H54 (cell line): ENCODE measurements around the gene TNNT3.
"Not testable (repeated sequence)": the region's sequence is repeated elsewhere in the genome, so short reads cannot be mapped to it uniquely, and the experiment has no call there.

Experiments used
- DNase-seq: peaks from one replicate; pipeline ENCODE4 v3.0.0; 2011; ENCODE audit warnings: low spot score, mixed read lengths; ENCODE audit not compliant: insufficient read length
- FAIRE-seq: peaks from 3 replicates; lab custom pipeline; 2011; peaks lifted over from hg19 to GRCh38; lab: Jason Lieb, UNC
- POLR2A ChIP-seq: IDR thresholded peaks from 2 replicates; pipeline ENCODE4 v1.6.1; 2011; ENCODE audit warnings: low read depth, mild to moderate bottlenecking, low read length

Gene TNNT3

DNA sequence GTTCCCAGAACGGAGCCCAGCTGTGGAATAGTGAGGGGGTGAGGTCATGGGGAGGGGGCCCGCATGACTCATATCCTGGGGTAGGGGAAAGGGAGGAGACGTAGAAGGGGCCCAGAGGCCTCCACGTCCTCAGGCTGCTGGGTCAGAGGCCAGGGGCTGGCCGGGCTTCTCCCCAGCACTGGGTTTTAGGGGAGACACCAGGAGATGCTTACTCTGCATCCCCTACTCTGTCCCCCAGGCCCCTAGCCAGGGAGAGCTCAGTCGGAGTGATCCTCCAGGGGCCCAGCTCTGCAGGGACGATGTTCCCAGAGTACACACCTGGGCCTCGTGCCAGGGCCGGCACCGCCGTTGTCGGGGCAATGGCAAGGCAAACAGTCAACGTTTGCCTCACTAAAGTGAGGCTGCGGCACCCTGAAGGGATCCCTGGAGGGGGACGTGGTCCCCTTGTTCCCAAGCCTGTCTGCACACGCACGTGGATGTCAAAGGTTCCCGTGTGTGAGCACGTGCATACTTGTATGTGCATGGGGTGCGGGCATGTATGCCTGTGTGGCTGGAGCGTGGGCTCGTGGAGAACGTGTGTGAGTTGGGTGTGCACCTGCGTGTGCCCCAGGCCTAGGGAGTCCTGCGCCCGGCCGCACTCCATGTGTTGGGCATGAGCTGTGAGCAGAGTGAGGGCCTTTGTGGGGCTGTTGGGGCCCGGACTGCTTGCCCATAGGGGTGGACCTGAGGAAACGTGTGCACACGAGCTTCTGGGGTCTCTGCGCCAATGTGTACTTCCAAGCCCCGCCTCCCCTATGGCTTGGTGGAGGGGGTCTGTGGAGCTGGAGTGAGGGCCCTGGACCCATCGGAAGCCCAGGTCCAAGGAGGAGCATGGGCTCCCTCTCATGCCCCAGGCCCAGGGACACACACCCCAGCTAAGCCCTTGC, 42.0 kb upstream of the TNNT3 start:
- FAIRE-seq (no peak), DNase-seq (no peak)
- TF ChIP-seq POLR2A = no peak

- no peak for TF ChIP-seq POLR2A
- FAIRE-seq (no peak), DNase-seq (no peak)
These were observed 41.1 kb upstream of the TNNT3 start for GRCh38 chr11:1878137-1879031.

DNA sequence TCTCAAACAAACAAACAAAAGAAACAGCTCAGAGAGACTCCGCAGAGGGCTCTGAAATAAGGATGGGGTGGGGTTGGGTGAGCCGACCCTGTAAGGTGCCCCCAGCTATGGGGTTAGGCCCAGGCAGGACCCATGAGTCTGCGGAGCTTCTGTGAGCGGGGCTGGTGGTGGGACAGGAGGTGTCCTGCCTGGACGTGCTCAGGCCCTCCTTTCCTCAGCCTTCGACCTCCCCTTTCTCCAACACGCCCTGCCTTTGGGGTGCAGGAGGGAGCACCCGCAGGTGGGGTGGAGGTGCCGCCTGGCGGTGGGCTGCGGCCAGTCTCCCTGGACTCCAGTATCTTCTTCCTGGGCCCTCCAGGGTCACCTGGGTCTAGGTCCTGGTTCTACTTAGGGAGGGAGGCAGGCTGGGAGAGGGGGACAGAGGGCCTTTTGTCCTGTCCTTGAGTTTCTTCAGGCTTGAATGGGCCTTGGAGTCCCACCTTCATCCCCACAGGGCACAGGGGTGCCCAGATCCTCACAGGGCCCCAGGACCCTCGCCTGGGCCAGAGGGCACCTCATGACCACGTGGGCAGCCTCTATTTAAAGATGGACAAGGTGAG, 40.1 kb upstream of the TNNT3 start:
- FAIRE-seq (no peak), DNase-seq (no peak)
- TF ChIP-seq POLR2A = no peak

- no peak for TF ChIP-seq POLR2A
- FAIRE-seq (no peak), DNase-seq (no peak)
These were observed 39.4 kb upstream of the TNNT3 start for GRCh38 chr11:1879941-1880720.

DNA sequence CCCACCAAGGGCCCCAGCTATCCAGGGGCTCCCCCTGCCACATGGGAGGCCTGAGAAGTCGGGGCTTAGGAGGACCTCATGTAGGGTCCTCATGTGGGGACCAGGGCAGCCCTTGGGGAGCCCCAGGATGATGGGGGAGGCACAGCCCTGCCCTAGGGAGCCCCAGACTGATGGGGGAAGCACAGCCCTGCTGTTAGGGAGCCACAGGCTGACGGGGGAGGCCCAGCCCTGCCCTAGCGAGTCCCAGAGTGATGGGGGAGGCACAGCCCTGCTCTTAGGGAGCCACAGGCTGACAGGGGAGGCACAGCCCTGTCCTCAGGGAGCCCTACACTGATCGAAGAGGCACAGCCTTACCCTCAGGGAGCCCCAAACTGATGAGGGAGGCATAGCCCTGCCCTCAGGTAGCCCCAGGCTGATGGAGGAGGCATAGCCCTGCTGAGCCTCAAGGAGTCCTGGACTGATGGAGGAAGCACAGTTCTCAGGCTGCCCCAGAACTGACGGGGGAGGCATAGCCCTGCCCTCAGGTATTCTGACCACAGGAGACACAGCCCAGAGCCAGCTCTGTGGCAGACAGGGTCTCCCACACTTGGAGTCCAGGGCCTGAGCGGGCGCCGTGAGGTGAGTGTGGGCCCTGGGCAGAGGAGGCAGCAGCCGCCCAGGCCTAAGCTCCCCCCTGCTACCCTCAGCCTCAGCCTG, 38.6 kb upstream of the TNNT3 start:
- TF ChIP-seq POLR2A = no peak
- DNase-seq (no peak), FAIRE-seq (no peak)

GRCh38 chr11:1881442-1882264, 37.9 kb upstream of the TNNT3 start:
- no peak for TF ChIP-seq POLR2A
- FAIRE-seq = no peak
- DNase-seq = no peak

- TF ChIP-seq POLR2A = no peak
- FAIRE-seq = no peak
- DNase-seq = peak; percentile 95
These were observed 37.0 kb upstream of the TNNT3 start for GRCh38 chr11:1882265-1883238.

DNA sequence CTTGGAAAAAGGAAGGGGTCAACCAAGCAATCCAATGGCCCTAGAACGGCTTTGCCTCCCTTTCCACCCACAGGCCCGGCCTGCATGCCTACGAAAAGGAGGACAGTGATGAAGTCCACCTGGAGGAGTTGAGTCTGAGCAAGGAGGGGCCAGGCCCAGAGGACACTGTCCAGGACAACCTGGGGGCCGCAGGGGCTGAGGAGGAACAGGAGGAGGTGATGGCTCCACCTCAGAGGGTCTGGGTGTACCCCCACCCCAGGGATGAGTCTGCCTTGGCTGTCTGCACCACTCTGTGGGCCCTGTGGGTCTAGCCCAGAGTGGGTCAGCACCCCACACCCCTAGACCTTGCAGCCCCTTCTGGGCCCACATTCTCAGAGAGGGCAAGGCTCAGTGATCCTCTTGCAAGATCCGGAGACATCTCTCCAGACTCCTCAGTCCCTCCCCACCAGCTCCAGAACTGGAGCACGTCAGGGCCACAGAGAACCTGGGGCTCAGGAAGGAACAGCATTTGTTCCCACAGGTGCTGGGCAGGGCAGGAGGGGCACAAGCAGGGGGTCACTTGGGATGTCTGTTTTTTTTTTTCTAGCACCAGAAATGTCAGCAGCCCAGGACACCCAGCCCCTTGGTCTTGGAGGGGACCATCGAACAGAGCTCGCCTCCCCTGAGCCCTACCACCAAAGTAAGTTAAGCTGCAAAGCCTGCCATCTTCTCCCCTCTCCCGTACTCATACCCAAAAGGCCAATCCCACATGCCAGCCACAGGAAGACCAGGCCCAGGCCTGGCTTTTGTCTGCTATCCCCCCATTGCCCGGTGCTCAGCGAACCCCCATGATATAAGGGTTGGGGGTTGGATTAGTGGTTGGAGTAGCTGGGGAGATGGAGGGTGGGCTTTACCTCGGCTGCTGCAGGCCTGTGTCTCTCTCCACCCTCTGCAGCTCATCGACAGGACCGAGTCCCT, 35.9 kb upstream of the TNNT3 start:
- no peak for FAIRE-seq
- no peak for TF ChIP-seq POLR2A
- no peak for DNase-seq

DNA sequence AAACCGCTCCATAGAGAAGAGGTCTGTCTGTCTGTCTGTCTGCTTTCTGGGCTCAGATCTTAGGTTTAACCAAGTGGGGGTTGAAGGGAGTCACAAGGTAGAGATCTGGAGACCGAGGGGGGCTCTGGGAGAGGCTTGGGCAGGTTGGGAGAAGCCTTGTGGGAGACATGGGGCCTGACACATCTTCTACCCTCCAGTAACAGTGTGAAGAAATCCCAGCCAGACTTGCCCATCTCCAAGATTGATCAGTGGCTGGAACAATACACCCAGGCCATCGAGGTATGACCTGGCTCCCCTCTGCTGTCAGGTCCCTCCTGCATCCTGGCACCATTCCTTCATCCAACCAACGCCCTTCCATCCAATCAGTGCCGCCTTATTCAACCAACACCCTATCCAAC, 35.2 kb upstream of the TNNT3 start:
- TF ChIP-seq POLR2A = no peak
- no peak for FAIRE-seq
- DNase-seq = no peak

- DNase-seq, FAIRE-seq: not testable (repeated sequence)
These were observed 33.0 kb upstream of the TNNT3 start for GRCh38 chr11:1886551-1886950.
